BLaER1 (cell line): ENCODE measurements around the gene PBX1.

Source experiments
- H3K27ac ChIP-seq: shearing (Covaris generic); formaldehyde crosslinking; 2 replicates; pipeline ENCODE4 v1.8.1; 2022
- H3K27me3 ChIP-seq: shearing (Covaris generic); formaldehyde crosslinking; 2 replicates; pipeline ENCODE4 v1.8.1; 2022
- H3K36me3 ChIP-seq: shearing (Covaris generic); formaldehyde crosslinking; 2 replicates; pipeline ENCODE4 v1.8.1; 2022
- H3K4me1 ChIP-seq: shearing (Covaris generic); formaldehyde crosslinking; 2 replicates; pipeline ENCODE4 v1.8.1; 2022
- H3K4me2 ChIP-seq: shearing (Covaris generic); formaldehyde crosslinking; 2 replicates; pipeline ENCODE4 v1.8.1; 2022
- H3K4me3 ChIP-seq: shearing (Covaris generic); formaldehyde crosslinking; 2 replicates; pipeline ENCODE4 v1.8.1; 2022
- H3K9ac ChIP-seq: shearing (Covaris generic); formaldehyde crosslinking; 2 replicates; pipeline ENCODE4 v1.8.1; 2022
- H3K9me3 ChIP-seq: shearing (Covaris generic); formaldehyde crosslinking; 2 replicates; pipeline ENCODE4 v1.8.1; 2022
- H4K20me1 ChIP-seq: shearing (Covaris generic); formaldehyde crosslinking; 2 replicates; pipeline ENCODE4 v1.8.1; 2022
- Cebpa-rat ChIP-seq: shearing (Covaris generic); IDR thresholded peaks from 2 replicates; pipeline ENCODE4 v1.8.1; 2022

The PBX1 gene

DNA sequence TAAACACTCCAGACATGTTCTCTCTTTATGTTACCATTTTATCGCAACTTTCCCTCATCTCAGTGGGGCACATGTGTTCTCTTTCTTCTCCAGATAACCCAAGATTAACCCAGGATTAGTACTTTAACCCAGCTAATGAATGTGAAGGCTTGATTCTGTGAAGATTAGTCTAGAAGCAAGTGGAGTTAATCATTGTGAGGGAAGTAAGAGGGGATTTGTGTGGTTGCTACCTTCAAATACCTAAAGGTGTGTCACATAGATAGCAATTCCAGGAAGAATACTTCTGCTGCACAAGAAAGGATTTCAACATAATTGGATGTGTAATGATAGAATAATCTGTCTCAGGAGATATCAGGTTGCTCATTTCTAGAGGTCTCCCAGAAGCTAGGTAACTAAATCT lies 327.1 kb downstream of the PBX1 start:
- Histone ChIP-seq H3K9me3 (no peaks in the 10 kb centered on the region), H3K4me1 (no peaks in the 10 kb centered on the region), H3K27ac (no peak overlapping the region), H3K27me3 (no peaks in the 10 kb centered on the region), H3K4me2 (no peak overlapping the region), H3K36me3 (no peaks in the 10 kb centered on the region), H3K4me3 (no peak overlapping the region), H3K9ac (no peak overlapping the region), H4K20me1 (no peaks in the 10 kb centered on the region)
- TF ChIP-seq Cebpa-rat = no peak

- no peak overlapping the region for H3K27ac ChIP-seq
- H3K9me3 ChIP-seq = no peaks in the 10 kb centered on the region
- no peak overlapping the region for H3K9ac ChIP-seq
- TF ChIP-seq Cebpa-rat = no peak
- no peaks in the 10 kb centered on the region for H3K36me3 ChIP-seq
- H3K4me3 ChIP-seq = no peak overlapping the region
- no peaks in the 10 kb centered on the region for H4K20me1 ChIP-seq
- no peaks in the 10 kb centered on the region for H3K4me1 ChIP-seq
- H3K4me2 ChIP-seq = no peak overlapping the region
- H3K27me3 ChIP-seq = no peaks in the 10 kb centered on the region
Measured at GRCh38 chr1:164891615-164892014, 332.6 kb downstream of the PBX1 start.

GRCh38 chr1:164895026-164895912 lies 336.3 kb downstream of the PBX1 start:
- Histone ChIP-seq H3K4me2 (no peak overlapping the region), H3K4me1 (no peaks in the 10 kb centered on the region), H3K4me3 (no peak overlapping the region), H3K9ac (no peak overlapping the region), H3K27ac (no peak overlapping the region), H3K27me3 (no peaks in the 10 kb centered on the region), H4K20me1 (no peaks in the 10 kb centered on the region), H3K9me3 (peaks cover 4% of the 10 kb centered on the region; the same call in 1 of the 2 replicates), H3K36me3 (no peaks in the 10 kb centered on the region)
- TF ChIP-seq Cebpa-rat = no peak

DNA sequence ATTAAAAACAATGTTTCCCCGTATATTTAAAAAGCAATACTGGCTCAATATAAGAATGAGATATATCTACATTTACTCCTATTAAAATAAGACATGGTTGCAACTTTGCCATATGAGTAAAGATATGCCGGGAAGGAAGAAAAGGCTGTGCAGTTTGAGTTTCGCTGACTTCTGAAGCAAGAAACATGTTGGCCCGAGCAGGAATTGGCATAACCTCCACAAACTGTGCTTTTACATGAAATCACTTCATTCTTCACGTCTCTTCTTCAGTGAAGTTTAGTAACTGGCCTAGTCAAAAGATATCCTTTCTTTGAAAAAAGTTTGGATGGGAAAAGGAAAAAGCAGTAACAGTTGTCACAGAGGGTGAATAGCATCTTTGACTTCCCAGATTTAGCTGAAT lies 342.0 kb downstream of the PBX1 start:
- Histone ChIP-seq H3K4me1 (no peaks in the 10 kb centered on the region), H3K4me3 (no peak overlapping the region), H3K36me3 (no peaks in the 10 kb centered on the region), H4K20me1 (no peaks in the 10 kb centered on the region), H3K27ac (no peak overlapping the region), H3K9me3 (peaks cover 4% of the 10 kb centered on the region; the same call in 1 of the 2 replicates), H3K27me3 (no peaks in the 10 kb centered on the region), H3K9ac (no peak overlapping the region), H3K4me2 (no peak overlapping the region)
- TF ChIP-seq Cebpa-rat = no peak
